Liver (tissue), 9 donors: ENCODE data around the gene PTRHD1. TPM values are rescaled to one million over a fixed set of nuclear protein-coding genes. Genes with fewer than 3 reads are reported as not detected.

Experiments used
- DNase-seq: peaks from one replicate; pipeline ENCODE4 v3.0.0-alpha.2; 2017; ENCODE audit warnings: low spot score
- H3K27ac ChIP-seq, 2 donors: one replicate each; pipeline ENCODE4 v1.7.0; 2013; ENCODE audit warnings: inconsistent platforms in 2 of 2, low read length in 2 of 2, control low read depth in 1 of 2, low read depth in 1 of 2, mild to moderate bottlenecking in 1 of 2
- H3K27me3 ChIP-seq, 4 donors: one replicate each; pipeline versions ENCODE4 v1.6.1 to v1.7.0; 2013; ENCODE audit warnings: low read length in 3 of 4, inconsistent platforms in 1 of 4, mild to moderate bottlenecking in 1 of 4, moderate library complexity in 1 of 4; ENCODE audit not compliant: control insufficient read depth in 4 of 4, insufficient read depth in 4 of 4
- H3K36me3 ChIP-seq, 4 donors: one replicate each; pipeline versions ENCODE4 v1.6.1 to v1.7.0; 2013; ENCODE audit warnings: low read length in 3 of 4, mild to moderate bottlenecking in 3 of 4, low read depth in 1 of 4, moderate library complexity in 1 of 4; ENCODE audit not compliant: control insufficient read depth in 4 of 4, insufficient read depth in 3 of 4
- H3K4me1 ChIP-seq, 4 donors: one replicate each; pipeline versions ENCODE4 v1.6.1 to v1.7.0; 2013; ENCODE audit warnings: low read length in 3 of 4, mild to moderate bottlenecking in 3 of 4, moderate library complexity in 1 of 4; ENCODE audit not compliant: control insufficient read depth in 4 of 4, insufficient read depth in 4 of 4
- H3K4me3 ChIP-seq, 3 donors: one replicate each; pipeline versions ENCODE4 v1.6.1 to v1.7.0; 2013; ENCODE audit warnings: low read length in 3 of 3, control low read depth in 1 of 3, low read depth in 1 of 3, mild to moderate bottlenecking in 1 of 3
- H3K9ac ChIP-seq, 2 donors: one replicate each; pipeline ENCODE4 v1.7.0; 2013; ENCODE audit warnings: low read length in 2 of 2, mild to moderate bottlenecking in 2 of 2, moderate library complexity in 2 of 2, control low read depth in 1 of 2, low read depth in 1 of 2
- H3K9me3 ChIP-seq, 4 donors: one replicate each; pipeline versions ENCODE4 v1.6.1 to v1.7.0; 2013; ENCODE audit warnings: low read length in 3 of 4; ENCODE audit not compliant: control insufficient read depth in 4 of 4
- CTCF ChIP-seq: fragments of 150-350 bp; IDR thresholded peaks from 2 replicates; pipeline ENCODE4 v1.5.1; 2017; ENCODE audit warnings: improper control_type of control experiment, low read depth, low read length; ENCODE audit not compliant: missing input control
- EGR1 ChIP-seq, 2 donors: IDR thresholded peaks; 2 replicates each; pipeline ENCODE4 v1.6.1; 2016 to 2018; ENCODE audit warnings: antibody characterized with exemption in 2 of 2, low read depth in 2 of 2
- FOXA1 ChIP-seq: IDR thresholded peaks from 2 replicates; pipeline ENCODE4 v1.6.1; 2016; ENCODE audit warnings: antibody characterized with exemption
- FOXA2 ChIP-seq: IDR thresholded peaks from 2 replicates; pipeline ENCODE4 v1.6.1; 2016; ENCODE audit warnings: antibody characterized with exemption
- GABPA ChIP-seq, 2 donors: IDR thresholded peaks in 1 of 2; conservative IDR thresholded peaks in 1 of 2; 2 replicates each; pipeline ENCODE4 v1.6.1; 2016; ENCODE audit warnings: antibody characterized with exemption in 2 of 2, mild to moderate bottlenecking in 1 of 2, moderate library complexity in 1 of 2
- HNF4G ChIP-seq: IDR thresholded peaks from 2 replicates; pipeline ENCODE4 v1.6.1; 2016; ENCODE audit warnings: antibody characterized with exemption
- JUND ChIP-seq, 2 donors: IDR thresholded peaks; 2 replicates each; pipeline ENCODE4 v1.6.1; 2016; ENCODE audit warnings: antibody characterized with exemption in 2 of 2
- NR2F2 ChIP-seq: IDR thresholded peaks from 2 replicates; pipeline ENCODE4 v1.6.1; 2016; ENCODE audit warnings: antibody characterized with exemption
- REST ChIP-seq: IDR thresholded peaks from 2 replicates; pipeline ENCODE4 v1.6.1; 2016; ENCODE audit warnings: antibody characterized with exemption, mild to moderate bottlenecking
- RXRA ChIP-seq, 2 donors: IDR thresholded peaks; 2 replicates each; pipeline ENCODE4 v1.6.1; 2017 to 2018; ENCODE audit warnings: antibody characterized with exemption in 2 of 2, mild to moderate bottlenecking in 1 of 2
- SP1 ChIP-seq: IDR thresholded peaks from 2 replicates; pipeline ENCODE4 v1.6.1; 2018; ENCODE audit warnings: antibody characterized with exemption, mild to moderate bottlenecking
- TAF1 ChIP-seq: conservative IDR thresholded peaks from 2 replicates; pipeline ENCODE4 v1.6.1; 2016; ENCODE audit warnings: antibody characterized with exemption, mild to moderate bottlenecking
- WGBS: extraction: QIAGEN DNeasy Blood & Tissue Kit; methylation state at CpG from one replicate; pipeline ENCODE4 v1.1.7; 2013; 5-methylcytosine and 5-hydroxymethylcytosine counted together
- polyA plus RNA-seq, 2 donors: library from polyadenylated mRNA; stranded (reverse) in 1 of 2; unstranded in 1 of 2; fragments of 200-250 nt in 1 of 2; fragments of >200 nt in 1 of 2; fragmentation: Nextera tagmentation in 1 of 2; extraction: Ambion mirVana in 1 of 2; gene quantifications; one replicate each; pipeline versions ENCODE4 v1.2.1 to v1.2.3, GENCODE V29; 2013 to 2015
- total RNA-seq, 2 donors: library from RNA; depleted of rRNA; stranded (reverse); fragments of >200 nt; gene quantifications; one replicate each; pipeline ENCODE4 v1.2.3, GENCODE V29; 2014
- TF ChIP-seq, protein P1 (sequence below): IDR thresholded peaks from 2 replicates; pipeline ENCODE4 v1.6.1; 2016; ENCODE audit warnings: antibody characterized with exemption
- TF ChIP-seq, protein P2 (sequence below): IDR thresholded peaks from 2 replicates; pipeline ENCODE4 v1.6.1; 2016; ENCODE audit warnings: antibody characterized with exemption
- TF ChIP-seq, protein P3 (sequence below): IDR thresholded peaks from 2 replicates; pipeline ENCODE4 v1.6.1; 2016; ENCODE audit warnings: antibody characterized with exemption
- donor health status: healthy.
- donor health status: healthy.
- donor health status: healthy.
- donor health status: healthy.
- donor health status: healthy.

The PTRHD1 gene
- total and polyA plus RNA-seq, 4 donors, result 9.9 to 50.9 (median 20.7) TPM

GRCh38 chr2:24826773-24827145 is 33.6 kb upstream of the PTRHD1 start:
- Histone ChIP-seq H3K4me1 (peaks cover 0 to 2% (median 0%) of the 10 kb centered on the region in 4 donors), H3K36me3 (peaks cover 0 to 2% (median 0%) of the 10 kb centered on the region in 4 donors), H3K27me3 (no peaks in the 10 kb centered on the region), H3K9me3 (no peaks in the 10 kb centered on the region), H3K4me3 (no peak overlapping the region), H3K9ac (no peak overlapping the region), H3K27ac (no peak overlapping the region)
- no peak for DNase-seq
- 75% methylated on average over 5 of the region's 5 CpGs for WGBS
- no peak for TF ChIP-seq CTCF
- TF ChIP-seq TAF1, result no peak
- TF ChIP-seq REST, result no peak
- TF ChIP-seq EGR1 (IDR thresholded peaks at IDR 0.05; ENCODE audit: low read depth in 2 of 2), result no peak
- no peak for TF ChIP-seq HNF4G
- TF ChIP-seq, protein P1, sequence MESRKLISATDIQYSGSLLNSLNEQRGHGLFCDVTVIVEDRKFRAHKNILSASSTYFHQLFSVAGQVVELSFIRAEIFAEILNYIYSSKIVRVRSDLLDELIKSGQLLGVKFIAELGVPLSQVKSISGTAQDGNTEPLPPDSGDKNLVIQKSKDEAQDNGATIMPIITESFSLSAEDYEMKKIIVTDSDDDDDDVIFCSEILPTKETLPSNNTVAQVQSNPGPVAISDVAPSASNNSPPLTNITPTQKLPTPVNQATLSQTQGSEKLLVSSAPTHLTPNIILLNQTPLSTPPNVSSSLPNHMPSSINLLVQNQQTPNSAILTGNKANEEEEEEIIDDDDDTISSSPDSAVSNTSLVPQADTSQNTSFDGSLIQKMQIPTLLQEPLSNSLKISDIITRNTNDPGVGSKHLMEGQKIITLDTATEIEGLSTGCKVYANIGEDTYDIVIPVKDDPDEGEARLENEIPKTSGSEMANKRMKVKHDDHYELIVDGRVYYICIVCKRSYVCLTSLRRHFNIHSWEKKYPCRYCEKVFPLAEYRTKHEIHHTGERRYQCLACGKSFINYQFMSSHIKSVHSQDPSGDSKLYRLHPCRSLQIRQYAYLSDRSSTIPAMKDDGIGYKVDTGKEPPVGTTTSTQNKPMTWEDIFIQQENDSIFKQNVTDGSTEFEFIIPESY, result no peak
- TF ChIP-seq RXRA (IDR thresholded peaks at IDR 0.05), result no peak
- no peak for TF ChIP-seq JUND (IDR thresholded peaks at IDR 0.05)
- no peak for TF ChIP-seq NR2F2
- TF ChIP-seq SP1, result no peak
- no peak for TF ChIP-seq GABPA (IDR thresholded peaks at IDR 0.05 in 1 of 2, conservative IDR thresholded peaks at IDR 0.05 in 1 of 2)
- TF ChIP-seq, protein P2, sequence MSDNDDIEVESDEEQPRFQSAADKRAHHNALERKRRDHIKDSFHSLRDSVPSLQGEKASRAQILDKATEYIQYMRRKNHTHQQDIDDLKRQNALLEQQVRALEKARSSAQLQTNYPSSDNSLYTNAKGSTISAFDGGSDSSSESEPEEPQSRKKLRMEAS, result no peak
- TF ChIP-seq FOXA1, result no peak
- TF ChIP-seq FOXA2, result no peak
- TF ChIP-seq, protein P3, sequence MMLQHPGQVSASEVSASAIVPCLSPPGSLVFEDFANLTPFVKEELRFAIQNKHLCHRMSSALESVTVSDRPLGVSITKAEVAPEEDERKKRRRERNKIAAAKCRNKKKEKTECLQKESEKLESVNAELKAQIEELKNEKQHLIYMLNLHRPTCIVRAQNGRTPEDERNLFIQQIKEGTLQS, result no peak
